KMS-11 (cell line): ENCODE data around the gene ERMP1.

Experiments used
- H2AFZ ChIP-seq: fragments of 200-600 bp; sonication (generic); 2 replicates; pipeline ENCODE4 v1.6.1; 2016; ENCODE audit warnings: antibody characterized with exemption, mixed run types, low read depth
- H3K27ac ChIP-seq: fragments of 200-600 bp; sonication (generic); 2 replicates; pipeline ENCODE4 v1.6.1; 2016; ENCODE audit warnings: mild to moderate bottlenecking, mixed run types
- H3K27me3 ChIP-seq: fragments of 200-600 bp; sonication (generic); 2 replicates; pipeline ENCODE4 v1.6.1; 2017; ENCODE audit warnings: mild to moderate bottlenecking, low read depth, mixed run types, moderate library complexity; ENCODE audit not compliant: insufficient read depth
- H3K36me3 ChIP-seq: fragments of 200-600 bp; sonication (generic); 2 replicates; pipeline ENCODE4 v1.6.1; 2017; ENCODE audit warnings: mild to moderate bottlenecking, mixed run types; ENCODE audit not compliant: insufficient read depth
- H3K4me1 ChIP-seq: fragments of 200-600 bp; sonication (generic); 2 replicates; pipeline ENCODE4 v1.6.1; 2016; ENCODE audit warnings: mild to moderate bottlenecking, low read depth, mixed run types; ENCODE audit not compliant: poor library complexity, severe bottlenecking
- H3K4me2 ChIP-seq: fragments of 200-600 bp; sonication (generic); 2 replicates; pipeline ENCODE4 v1.7.0; 2016; ENCODE audit warnings: mild to moderate bottlenecking, mixed run types
- H3K4me3 ChIP-seq: fragments of 200-600 bp; sonication (generic); IDR thresholded peaks from 2 replicates; pipeline ENCODE4 v1.6.1; 2017; ENCODE audit warnings: low read depth, low read length, mixed read lengths; ENCODE audit not compliant: insufficient read depth
- H3K79me2 ChIP-seq: fragments of 200-600 bp; sonication (generic); 2 replicates; pipeline ENCODE4 v1.6.1; 2016; ENCODE audit warnings: low read depth, mixed run types; ENCODE audit not compliant: insufficient read depth
- H3K9ac ChIP-seq: fragments of 200-600 bp; sonication (generic); 2 replicates; pipeline ENCODE4 v1.6.1; 2016; ENCODE audit warnings: mild to moderate bottlenecking, mixed run types
- H4K20me1 ChIP-seq: fragments of 200-600 bp; sonication (generic); 2 replicates; pipeline ENCODE4 v1.6.1; 2016; ENCODE audit warnings: mild to moderate bottlenecking, mixed run types; ENCODE audit not compliant: insufficient read depth
- CTCF ChIP-seq: fragments of 200-600 bp; sonication (generic); conservative IDR thresholded peaks from 2 replicates; pipeline ENCODE4 v1.6.1; 2017; ENCODE audit warnings: low read depth, mild to moderate bottlenecking, antibody characterized with exemption, low read length, moderate library complexity, mixed read lengths

Gene ERMP1

GRCh38 chr9:5799314-5799713 is 33.6 kb downstream of the ERMP1 start:
- no peaks in the 10 kb centered on the region for H3K27me3 ChIP-seq
- no peak overlapping the region for H2AFZ ChIP-seq
- no peak overlapping the region for H3K4me2 ChIP-seq
- no peak overlapping the region for H3K9ac ChIP-seq
- H3K4me1 ChIP-seq: peaks cover 9% of the 10 kb centered on the region
- TF ChIP-seq CTCF: 0 out of 2 replicates have a peak, but pooled peaks have one; percentile 14
- no peak overlapping the region for H3K4me3 ChIP-seq
- no peaks in the 10 kb centered on the region for H3K36me3 ChIP-seq
- H3K79me2 ChIP-seq: no peaks in the 10 kb centered on the region
- no peak overlapping the region for H3K27ac ChIP-seq
- H4K20me1 ChIP-seq: no peaks in the 10 kb centered on the region

- H3K4me2 ChIP-seq: no peak overlapping the region
- no peaks in the 10 kb centered on the region for H4K20me1 ChIP-seq
- H3K27me3 ChIP-seq: no peaks in the 10 kb centered on the region
- H3K9ac ChIP-seq: no peak overlapping the region
- H3K27ac ChIP-seq: no peak overlapping the region
- no peak overlapping the region for H2AFZ ChIP-seq
- H3K4me1 ChIP-seq: peaks cover 15% of the 10 kb centered on the region
- no peaks in the 10 kb centered on the region for H3K79me2 ChIP-seq
- H3K36me3 ChIP-seq: no peaks in the 10 kb centered on the region
- TF ChIP-seq CTCF: no peak
- no peak overlapping the region for H3K4me3 ChIP-seq
These were observed 34.3 kb downstream of the ERMP1 start for GRCh38 chr9:5798581-5798980.

DNA sequence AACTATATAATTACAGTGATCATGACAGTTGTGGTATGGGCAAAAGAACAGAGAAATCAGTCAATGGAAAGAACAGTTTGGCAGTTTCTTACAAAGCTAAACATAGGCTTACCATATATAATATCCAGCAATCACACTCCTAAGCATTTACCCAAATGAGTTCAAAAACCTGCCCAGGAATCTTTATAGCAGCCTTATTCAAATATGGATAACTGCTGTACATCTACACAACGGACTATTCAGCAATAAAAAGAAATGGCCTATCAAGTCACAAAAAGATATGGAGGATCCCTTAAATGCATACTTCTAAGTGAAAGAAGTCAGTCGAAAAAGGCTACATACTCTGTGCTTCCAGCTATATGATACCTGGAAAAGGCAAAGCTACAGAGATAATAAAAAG is 36.6 kb downstream of the ERMP1 start:
- TF ChIP-seq CTCF: no peak

GRCh38 chr9:5793812-5794211 is 39.1 kb downstream of the ERMP1 start:
- H3K27ac ChIP-seq: no peak overlapping the region
- H3K4me1 ChIP-seq: peaks cover 10% of the 10 kb centered on the region
- H2AFZ ChIP-seq: no peak overlapping the region
- H3K4me3 ChIP-seq: no peak overlapping the region
- no peaks in the 10 kb centered on the region for H4K20me1 ChIP-seq
- TF ChIP-seq CTCF: no peak
- no peaks in the 10 kb centered on the region for H3K27me3 ChIP-seq
- no peak overlapping the region for H3K4me2 ChIP-seq
- H3K79me2 ChIP-seq: 0 out of 2 replicates have a peak, but pooled peaks cover 4% of the 10 kb centered on the region
- H3K36me3 ChIP-seq: no peaks in the 10 kb centered on the region; the same call in 1 of the 2 replicates
- H3K9ac ChIP-seq: no peak overlapping the region

More for the DNA sequence above, 36.6 kb downstream of the ERMP1 start:
- Histone ChIP-seq H3K4me1 (peaks cover 16% of the 10 kb centered on the region), H3K4me2 (no peak overlapping the region), H3K4me3 (no peak overlapping the region), H2AFZ (no peak overlapping the region), H3K36me3 (no peaks in the 10 kb centered on the region), H3K27me3 (no peaks in the 10 kb centered on the region), H3K79me2 (no peaks in the 10 kb centered on the region), H4K20me1 (no peaks in the 10 kb centered on the region), H3K27ac (no peak overlapping the region), H3K9ac (no peak overlapping the region)
